HG02840 (cell line): ENCODE measurements around the gene NKX1-2.

Source experiments
- ATAC-seq: cut with Tn5 transposase; IDR thresholded peaks from one replicate; pipeline ENCODE4 v1.9.1; 2021; ENCODE audit warnings: mild to moderate bottlenecking, moderate library complexity, moderate number of reproducible peaks; ENCODE audit not compliant: unreplicated experiment, low FRiP score

The NKX1-2 gene

DNA sequence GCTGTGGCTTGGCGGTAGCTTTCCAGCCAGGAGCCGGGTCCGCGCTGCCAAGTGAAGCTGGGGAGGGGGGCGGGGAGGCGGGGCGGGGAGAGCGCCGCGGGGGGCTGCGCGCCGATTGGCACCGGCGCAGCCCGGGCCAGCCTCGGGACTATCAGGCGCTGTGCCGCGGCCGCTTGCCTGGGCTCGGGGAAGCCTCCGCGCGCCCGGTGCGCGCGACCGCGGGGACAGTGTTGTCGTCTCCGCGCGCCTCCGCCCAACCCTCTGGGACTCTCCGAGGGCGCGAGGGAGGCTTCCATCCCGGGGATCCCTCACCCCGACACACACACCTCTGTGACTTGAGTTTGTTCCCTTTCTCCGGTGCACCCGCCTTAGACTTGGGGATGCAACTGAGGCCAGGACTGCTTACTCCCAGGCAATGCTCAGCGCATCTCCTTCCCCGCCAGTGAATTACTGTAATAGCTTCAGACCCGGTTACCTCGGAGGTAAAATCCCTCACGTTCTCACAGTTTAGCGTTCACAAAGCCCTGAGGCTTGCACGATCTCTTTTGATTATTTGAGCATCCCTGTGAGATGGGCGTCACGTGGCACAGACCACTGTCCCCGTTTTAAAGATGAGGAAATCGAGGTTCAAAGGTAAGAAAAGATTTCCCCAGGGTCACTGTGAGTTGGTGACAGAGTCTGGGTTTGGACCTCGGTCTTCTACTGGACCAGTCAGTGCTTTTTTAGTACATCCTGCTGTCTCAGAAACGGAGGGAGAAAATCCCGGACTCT is at the start of gene NKX1-2:
Gene NKX1-2 (minus strand): TSS at position 24 of the 771 bp plus-strand sequence. CDS start 92 bp downstream, outside the sequence.
- no peak for ATAC-seq

DNA sequence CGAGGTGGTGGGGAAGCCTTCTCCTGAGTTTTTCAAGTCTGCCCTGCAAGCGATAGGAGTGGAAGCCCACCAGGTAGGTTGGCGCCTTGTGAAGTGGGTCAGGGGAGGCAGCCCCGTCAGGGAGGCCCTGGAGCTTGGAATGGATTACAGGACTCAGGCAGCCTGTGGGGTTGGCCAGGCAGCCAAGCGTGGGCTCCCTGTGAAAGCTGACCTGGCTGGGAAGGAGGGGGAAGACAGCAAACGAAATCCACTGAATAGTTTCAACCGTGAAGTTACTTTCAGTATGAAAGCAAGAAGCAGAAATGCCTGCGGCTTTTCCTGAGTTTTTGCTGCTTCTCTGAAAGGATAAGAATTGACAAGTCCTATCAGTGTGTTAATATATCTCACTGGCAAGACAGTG is 48.2 kb upstream of the NKX1-2 start:
- no peak for ATAC-seq

DNA sequence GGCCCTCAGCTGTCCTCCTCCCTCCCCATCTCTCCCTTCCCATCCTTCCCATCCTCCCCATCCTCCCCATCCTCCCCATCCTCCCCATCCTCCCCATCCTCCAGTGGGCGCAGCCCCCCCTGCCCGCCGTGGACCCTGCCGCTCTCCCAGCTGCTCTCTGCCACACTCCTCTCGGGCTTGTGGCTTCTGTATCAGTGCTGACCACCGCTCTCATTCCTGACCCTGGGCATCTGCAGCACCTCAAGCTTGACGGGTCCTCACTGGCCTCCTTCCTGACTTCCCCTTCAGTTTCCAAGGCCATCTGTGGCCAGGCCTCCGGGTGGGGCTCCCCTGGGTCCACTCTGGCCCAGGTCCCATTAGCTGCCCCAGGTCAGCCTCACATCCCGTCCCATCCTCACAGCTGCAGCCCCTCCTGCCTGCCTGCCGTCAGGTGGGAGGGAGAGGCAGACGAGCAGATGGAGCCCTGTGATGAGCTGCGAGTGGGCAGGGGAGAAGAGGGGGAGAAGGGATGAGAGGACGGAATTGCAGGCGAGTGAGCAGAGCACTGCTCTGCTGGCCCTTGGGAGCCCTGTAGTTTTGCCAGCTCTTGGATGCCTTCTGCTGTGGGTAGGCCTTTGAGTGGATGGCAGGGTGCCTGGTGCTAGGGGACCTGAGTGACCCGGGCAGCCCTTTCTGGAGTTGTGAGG is 47.5 kb upstream of the NKX1-2 start:
- no peak for ATAC-seq

DNA sequence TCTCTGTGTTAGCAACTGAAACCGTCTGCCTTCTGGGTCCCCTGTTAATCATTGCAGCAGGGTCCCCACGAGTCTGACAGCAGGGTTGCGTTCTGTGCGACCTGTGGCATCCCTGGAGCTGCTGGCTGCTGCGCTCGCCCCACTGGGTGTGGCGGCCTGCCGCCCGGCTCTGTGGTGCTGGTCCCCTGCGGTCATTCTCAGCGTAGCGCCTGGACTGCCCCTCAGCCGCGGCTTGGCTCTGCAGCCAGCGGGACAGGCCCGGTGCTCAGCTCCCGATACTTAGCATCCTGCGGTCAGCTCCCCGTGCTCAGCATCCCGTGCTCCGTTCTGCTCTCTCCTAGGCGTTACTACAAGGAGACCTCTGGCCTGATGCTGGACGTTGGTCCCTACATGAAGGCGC is 46.8 kb upstream of the NKX1-2 start:
- ATAC-seq: no peak

DNA sequence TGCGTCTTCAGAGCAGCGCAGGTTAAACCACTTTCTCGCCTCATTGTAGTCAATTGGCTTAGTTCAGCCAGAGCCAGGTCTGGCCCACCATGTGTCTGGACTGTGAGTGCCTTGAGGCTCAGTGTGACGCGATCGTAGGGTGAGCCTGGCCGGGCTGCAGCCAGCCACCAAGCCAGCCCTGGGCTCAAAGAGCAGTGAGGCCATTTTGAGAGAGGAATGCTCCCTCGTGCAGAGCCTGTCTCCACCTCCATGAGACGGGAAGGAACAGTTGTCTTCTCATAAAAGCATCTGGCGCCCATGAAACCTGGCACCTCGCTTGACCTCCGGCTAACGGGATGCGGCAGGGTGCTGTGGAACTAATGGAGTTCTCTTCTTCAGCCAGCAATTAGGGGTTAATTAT is 46.3 kb upstream of the NKX1-2 start:
- no peak for ATAC-seq

DNA sequence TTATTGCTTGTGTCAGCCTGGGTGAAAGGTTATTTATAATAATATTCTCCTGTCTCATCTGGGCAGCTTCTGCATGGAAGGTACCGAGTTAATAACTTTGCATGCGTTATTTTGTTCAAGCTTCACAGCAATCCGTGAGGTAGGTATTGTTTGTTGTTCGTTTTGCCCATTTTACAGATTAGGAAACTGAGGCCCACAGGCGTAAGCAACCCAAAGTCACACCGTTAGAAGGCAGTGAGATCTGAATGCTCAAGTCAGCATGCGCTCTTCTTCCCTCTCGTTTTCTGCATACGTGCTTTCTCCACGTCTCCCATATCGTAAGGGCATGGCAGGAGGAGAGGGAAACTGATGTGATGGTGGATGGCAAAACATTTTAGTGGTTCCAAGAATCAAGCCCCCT is 45.9 kb upstream of the NKX1-2 start:
- no peak for ATAC-seq

DNA sequence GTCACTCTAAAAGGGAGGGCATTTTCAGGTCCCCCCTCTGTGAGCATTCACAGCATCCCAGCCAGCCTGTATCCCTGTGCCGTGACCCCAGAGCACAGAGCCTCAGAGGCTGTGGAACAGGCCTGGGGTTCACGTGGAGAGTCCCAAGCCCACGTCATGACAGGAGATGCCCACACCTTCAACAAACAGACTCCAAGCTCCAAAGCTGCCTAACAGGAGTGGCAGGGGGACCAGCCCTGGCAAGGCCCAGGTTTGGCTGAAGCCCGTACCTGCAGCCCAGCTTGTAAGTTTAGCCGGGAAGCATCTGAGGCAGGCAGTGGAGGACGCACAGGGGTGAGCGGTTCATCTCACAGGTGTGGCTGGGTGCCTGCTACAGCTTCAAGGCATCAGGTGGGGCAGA is 45.3 kb upstream of the NKX1-2 start:
- no peak for ATAC-seq

DNA sequence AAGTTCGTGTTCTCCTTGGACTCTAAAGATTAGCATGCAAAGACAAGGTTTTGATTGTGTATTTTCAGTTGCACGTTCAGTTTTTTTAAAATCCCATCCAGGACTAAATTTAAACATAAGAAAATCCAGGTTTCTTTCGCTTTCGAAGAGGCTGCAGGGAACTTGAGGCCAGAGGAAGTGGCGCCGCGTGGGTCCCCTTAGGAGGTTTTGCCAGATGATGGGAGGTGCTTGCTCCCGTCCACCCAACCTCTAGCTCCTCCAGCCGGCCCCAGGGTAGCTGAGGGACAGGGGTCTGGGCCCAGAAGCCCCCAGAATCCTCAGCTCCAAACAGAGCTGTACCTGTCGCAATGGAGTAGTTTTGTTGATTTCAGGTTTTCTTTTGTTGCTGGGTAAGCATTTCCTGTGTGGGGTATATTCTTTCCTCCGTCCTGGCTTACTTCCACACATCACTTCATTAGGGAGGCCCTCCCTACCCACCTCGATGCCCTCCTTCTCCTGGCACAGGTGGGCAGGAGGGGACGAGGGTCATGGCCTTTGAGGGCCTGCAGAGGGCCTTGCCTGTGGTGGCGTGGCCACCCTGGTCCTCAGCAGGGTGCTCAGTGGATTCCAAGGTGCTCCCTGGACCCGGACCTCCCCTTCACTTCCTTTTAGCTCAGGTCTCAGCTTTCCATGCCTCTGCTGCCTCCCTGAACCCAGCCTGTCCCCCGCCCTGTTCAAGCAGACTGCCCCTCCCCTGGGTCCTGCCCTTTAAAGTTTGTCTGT is 44.4 kb upstream of the NKX1-2 start:
- ATAC-seq: no peak

DNA sequence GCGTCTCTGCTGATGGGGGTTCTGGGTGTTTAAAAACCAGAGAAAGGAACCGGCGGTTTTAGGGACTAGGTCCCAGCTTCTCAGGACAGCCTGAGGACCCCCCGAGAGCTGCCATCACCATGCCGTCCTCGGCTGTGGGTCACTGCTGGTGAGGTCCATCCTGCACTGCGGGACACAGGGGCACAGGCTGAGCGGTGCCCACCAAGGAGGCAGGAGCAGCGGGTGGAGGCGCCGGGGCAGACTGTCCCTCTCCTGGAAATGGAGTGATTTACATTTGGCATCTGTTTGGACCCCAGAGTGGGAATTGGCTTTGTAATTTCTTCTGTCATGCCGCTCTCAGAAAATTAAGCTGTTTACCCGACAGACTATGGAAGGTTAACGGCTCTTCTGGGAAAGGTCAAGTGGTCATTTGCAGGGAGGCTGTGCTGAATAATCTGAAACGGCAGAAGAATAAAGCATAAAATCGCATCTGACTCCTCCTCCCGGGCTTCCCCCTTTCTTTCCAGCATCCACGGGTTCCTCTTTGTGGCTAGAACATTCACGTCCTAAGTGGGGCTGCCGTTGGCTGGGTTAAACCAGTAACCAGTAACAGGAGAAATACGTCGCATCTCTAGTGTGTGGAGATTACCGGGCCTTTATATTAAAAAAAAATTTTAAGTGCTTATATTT is 43.5 kb upstream of the NKX1-2 start:
- no peak for ATAC-seq

DNA sequence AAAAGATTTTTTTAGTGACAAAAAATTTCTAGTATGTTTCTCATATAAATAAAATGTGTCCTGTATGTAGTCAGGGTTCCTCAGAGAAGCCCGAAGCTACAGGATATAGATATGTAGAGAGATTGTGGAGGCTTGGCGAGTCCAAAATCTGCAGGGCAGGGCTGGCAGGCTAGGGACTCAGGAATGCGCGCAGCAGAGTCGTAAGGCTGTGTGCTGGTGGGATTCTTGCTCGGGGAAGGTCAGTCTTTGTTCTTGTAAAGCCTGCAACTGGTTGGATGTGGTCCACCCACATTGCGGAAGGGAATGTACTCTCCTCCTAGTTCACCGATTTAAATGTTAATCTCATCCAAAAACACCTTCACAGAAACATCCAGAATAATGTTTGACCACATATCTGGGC is 42.4 kb upstream of the NKX1-2 start:
- ATAC-seq: no peak

DNA sequence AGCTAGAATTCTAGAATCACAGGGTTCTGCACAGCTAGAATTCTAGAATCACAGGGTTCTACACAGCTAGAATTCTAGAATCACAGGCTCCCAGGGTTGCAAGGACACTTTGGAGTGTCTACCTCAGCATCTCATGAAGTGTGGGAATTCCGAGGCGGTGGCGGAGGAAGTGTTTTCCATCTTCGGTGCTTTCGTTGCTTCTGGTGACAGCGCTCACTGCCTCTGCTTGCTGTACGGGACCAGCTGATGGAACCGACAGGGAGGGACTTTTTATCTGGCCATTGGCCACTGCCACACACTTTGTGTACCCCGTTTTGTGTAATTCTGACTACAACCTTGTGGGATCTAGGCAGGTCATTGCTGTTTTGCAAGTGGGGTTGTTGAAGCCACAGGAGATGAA is 41.3 kb upstream of the NKX1-2 start:
- no peak for ATAC-seq

DNA sequence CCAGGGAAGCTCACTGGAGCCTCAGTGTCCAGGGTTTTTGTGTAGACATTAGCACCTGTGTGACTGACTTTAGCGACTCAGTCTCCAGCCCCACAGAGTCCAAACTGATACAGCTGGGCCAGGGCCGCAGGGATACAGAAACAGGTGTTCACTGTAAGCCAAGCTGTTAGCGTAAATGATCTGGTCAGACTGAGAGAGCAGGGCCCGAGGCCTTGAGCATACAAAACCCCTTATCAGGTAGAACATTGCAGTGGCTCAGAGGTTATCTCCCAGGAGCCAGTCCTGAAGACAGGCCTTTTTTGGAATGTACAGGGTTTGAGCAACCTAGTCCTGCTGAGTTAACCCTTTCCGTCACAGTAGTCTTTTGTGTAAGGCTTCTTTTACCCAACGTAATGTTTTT is 36.8 kb upstream of the NKX1-2 start:
- no peak for ATAC-seq

DNA sequence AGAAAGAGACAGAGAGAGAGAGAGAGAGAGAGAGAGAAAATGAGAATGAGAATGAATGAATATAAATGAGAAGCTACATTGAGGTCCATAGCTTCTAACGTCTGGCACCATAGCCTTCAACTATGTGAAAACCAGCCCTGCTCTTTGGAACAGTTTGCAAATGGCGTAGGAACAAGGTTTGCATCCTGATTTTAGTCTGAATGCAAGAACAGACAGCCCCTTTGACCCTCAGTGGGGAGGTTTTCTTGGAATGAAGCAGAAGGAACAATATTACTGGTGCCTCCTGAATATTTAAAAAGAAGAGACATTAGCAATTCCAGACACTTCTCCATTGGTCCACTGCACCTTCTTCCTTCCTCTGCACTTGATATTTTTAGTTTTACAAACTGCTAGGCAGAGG is 34.8 kb upstream of the NKX1-2 start:
- no peak for ATAC-seq

DNA sequence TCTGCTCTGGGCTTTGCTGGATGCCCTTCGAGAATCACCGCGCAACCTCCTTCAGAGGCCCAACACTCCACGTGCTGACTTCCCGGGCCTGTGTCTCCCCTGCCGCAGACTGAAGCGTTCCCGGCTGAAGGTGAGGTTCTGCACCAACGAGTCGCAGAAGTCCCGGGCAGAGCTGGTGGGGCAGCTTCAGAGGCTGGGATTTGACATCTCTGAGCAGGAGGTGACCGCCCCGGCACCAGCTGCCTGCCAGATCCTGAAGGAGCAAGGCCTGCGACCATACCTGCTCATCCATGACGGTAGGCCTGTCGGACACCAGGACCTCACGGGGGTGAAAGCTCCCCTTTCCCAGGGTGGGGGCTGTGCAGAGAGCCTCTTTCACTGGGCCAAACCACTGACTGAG is 34.2 kb upstream of the NKX1-2 start:
- no peak for ATAC-seq

DNA sequence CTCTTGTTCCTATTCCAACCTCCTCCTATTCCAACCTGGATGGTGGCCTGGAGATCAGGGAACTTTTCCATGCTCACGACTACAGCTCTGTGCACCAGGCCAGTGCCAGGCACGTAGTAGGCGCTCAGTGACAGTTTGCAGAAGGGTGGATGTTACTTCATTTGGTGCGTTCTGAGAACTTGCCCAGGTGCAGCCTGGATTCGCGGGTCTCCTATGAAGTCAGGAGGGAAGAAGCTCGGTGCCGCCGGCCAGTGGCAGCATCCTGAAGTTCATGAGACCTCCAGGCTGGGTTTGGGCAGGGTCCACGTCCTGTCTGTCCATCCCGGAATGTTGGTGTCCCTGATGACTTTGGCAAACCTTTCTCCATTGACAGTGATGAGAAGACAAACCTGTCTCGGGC is 33.0 kb upstream of the NKX1-2 start:
- no peak for ATAC-seq

DNA sequence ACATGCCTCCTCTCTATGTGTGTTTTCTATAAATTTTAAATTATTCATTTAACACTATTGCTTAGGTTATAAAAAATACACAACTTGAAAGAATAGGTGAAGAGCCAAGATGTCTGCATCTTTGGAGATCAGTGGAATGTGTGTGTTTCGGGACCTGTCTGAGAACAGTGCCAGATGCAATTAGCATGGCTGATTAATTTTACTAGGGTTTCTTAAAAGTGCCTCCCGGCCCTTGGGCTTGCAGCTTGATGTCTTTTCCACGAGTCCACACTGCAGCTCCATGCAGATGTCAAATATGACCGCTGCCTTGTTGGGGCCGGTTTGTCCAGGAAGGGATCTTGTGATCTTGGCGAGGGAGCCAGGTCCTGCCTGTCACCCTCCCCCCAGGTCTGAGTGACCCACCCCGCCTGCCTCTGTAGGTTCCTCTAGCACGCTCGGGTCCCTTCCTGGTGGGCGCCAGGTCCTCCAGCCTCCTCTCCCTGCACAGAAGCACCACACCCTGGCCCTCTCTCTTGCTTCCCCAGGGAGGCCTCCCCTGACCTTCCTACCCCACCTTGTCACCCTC is 32.5 kb upstream of the NKX1-2 start:
- ATAC-seq: no peak

DNA sequence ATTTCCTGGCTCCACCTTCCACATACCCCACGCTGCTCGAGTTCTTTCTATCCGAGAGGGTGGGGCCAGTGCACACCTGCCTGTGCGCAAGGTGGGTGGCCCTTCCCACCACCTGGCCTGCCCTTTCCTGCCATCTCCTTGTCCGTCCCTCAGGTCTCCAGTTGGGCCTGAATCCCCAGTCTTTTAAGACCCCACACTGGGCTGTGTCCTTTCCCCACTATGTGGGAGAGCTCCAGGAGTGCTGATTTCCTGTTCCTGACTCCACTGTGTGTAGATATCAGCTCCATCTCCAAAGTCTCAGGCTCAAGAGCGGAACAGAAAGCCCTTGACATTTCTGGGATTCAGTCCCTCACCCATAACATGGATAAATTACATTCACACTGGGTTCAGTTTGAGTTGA is 31.9 kb upstream of the NKX1-2 start:
- ATAC-seq: no peak

DNA sequence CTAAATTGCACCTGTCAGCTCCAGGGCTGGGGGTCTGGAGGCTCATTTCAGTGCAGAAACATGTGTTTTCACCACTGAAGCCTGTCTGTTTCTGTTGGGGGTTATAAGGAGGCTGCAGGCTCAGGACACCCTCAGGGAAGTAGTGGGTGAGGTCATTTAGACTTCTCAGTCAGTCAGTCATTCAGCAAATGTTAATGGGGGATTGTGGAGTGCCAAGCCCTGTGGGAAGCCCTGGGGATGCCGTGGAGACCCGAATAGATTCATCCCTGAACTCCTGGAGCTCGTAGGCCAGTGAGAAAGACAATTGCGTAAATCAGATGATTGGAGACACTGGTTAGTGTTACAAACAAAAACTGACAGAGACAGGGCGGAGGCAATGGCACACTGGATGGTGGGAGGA is 31.0 kb upstream of the NKX1-2 start:
- no peak for ATAC-seq

DNA sequence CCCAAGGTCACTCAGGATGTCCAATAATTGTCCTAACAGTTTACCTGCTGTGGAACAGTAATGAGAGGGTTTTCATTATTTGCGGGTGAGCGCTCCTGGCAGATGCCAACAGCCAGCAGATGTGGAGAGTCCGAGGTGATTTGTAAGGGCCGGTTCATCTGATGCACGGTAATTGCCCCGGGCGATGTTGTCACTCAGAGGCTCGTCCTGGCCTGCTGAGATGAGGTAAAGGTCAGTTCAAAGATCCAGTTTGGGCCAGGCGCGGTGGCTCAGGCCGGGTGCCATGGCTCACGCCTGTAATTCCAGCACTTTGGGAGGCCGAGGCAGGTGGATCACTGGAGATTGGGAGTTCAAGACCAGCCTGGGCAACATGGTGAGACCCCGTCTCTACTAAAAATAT is 28.7 kb upstream of the NKX1-2 start:
- ATAC-seq: no peak

DNA sequence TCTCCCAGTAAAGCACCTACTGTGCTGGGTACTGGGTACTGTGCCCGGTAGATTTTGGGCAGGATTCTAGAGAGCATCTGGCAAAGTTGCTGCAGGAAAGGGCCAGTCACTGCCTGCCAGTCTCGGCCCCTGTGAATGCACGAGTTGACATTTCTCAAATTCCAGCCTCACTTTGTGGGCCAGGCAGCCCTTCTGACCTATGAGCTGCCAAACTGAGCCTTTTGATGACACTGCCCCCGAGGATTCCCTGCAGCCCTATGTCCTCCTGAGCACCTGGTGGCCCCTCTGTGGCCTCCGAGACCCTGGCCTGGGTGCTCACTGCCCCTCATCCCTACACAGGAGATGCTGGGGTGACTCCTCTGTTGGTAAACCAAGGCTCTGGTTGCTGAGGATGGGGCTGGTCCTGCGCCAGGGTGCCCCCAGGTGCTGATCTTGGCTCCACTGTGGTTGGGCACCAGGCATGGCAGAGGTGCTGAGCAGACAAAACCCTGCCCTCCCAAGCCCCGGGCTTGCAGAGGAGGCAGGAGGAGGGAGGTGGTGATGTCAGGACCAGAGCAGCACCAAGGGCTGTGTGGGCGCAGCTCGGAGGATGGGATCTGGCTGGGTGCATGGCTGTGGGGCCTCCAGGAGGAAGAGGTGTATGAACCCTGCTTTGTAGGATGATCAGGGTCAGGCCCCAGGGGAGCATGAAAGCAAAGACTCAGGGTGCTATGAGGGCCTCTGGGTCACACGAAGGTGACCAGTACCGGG is 28.0 kb upstream of the NKX1-2 start:
- ATAC-seq: no peak
